GM19240 (cell line): Measurements from ENCODE around the gene NKD2.

Source experiments
- DNase-seq: peaks from one replicate; pipeline ENCODE4 v3.0.0; 2011; ENCODE audit warnings: low spot score; ENCODE audit not compliant: insufficient read length

Gene NKD2

DNA sequence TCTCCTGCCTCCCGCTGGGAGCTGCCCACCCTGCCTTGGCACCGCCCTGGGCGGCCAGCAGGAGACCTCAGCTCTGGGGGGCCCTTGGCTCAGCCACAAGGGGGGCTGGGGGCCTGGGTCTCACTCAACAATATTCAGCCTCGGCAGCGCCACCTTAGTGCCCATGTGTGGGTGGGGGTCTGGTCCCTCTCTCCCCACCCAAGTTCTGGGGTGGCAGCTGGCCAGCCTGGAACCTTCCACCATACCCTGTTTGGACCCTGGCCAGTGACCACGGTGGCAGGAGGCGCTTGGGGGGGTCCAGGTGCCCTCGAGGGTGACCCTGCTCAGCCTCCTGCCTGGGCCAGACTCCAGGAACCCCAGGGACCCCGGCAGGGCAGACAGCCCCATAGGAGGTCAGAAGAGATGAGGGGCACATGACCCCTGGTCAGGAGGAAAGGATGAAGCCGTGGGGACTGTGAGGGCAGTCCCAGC lies 22.2 kb downstream of the NKD2 start:
- DNase-seq: no peak

DNA sequence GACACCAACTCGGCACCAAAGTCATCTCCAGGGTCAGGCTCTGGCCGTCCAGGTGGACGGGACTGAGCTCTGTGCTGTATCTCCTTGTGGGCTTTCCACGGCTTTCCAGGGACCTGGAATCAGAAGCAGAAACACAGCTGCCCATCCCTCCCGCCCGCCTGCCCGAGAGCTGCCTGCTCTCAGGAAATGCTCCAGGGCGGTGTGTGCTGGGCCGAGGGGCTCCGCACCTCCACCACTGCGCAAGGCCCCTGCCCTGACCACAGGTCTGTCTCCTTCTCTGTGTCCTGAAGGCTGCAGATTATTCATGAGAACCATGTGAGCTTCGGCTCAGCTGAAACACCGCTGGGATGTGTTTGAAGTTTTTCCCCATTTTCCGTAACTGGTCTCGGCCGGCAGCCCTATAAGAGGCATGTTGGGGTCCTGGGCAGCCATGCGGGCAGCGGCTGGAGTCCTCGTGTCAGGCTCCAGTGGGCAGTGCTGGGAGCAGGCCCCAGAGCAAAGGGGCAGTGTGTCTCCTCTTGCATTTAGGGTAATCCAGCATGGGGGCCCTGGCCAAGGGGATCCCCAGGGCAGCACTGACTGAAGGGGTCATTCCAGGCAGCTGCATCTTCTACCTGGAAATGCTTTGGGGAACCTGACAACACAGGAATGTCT lies 22.8 kb downstream of the NKD2 start:
- DNase-seq: no peak

DNA sequence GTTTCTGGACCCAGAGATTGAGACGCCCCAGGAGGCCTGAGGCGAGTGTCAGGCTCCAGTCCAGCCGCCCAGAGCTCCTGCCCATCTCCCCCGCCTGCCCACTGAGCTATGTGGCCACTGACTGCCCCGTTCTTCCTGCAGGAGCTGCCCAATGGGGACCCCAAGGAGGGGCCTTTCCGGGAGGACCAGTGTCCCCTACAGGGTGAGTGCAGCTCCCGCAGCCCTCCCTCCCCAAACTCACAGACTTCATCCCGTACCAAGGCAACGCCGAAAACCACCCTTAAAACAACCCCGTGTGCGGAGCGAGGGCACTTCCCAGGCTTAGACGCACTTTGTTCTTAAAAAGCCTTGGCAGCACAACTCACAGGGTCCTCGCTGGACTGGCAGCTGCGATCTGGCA lies 23.4 kb downstream of the NKD2 start:
- DNase-seq: no peak

DNA sequence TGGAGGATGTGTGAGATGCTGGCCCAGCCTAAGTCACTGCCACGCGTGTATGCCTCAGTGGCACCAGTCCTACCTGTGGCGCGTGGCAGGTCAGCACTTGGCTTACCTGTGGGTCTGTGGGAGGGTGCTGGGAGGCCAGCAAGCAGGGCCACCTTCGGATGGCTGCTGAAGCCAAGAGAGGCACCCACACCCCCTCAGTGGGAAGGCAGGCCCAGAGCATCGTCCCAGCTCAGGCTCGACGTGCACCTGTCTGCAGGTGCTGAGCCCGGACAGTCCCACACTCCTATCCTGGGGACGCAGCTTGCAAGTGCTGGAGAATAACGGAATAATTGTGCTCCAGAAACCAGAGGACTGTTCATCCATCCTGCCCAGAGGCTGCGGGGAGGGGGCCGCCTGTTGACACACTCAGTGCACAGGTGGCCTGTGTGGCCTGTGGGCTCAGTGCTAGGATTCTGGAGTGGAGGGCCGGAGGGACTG lies 24.0 kb downstream of the NKD2 start:
- DNase-seq: no peak

DNA sequence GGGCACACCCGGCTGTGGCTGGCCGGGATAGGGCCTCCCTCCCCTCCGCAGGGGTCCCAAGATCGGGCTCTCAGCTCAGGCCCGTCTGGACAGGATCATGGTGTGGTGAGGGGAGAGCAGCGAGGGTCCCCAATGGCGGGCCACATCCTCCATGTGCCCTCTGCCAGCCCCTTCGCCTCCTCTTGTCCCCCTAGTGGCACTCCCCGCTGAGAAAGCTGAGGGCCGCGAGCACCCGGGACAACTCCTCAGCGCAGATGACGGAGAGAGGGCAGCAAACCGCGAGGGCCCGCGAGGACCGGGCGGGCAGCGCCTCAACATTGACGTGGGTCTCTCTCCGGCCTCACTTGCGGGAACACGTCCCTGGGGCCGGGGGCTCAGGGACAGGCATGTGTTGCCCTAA lies 24.6 kb downstream of the NKD2 start:
- no peak for DNase-seq

DNA sequence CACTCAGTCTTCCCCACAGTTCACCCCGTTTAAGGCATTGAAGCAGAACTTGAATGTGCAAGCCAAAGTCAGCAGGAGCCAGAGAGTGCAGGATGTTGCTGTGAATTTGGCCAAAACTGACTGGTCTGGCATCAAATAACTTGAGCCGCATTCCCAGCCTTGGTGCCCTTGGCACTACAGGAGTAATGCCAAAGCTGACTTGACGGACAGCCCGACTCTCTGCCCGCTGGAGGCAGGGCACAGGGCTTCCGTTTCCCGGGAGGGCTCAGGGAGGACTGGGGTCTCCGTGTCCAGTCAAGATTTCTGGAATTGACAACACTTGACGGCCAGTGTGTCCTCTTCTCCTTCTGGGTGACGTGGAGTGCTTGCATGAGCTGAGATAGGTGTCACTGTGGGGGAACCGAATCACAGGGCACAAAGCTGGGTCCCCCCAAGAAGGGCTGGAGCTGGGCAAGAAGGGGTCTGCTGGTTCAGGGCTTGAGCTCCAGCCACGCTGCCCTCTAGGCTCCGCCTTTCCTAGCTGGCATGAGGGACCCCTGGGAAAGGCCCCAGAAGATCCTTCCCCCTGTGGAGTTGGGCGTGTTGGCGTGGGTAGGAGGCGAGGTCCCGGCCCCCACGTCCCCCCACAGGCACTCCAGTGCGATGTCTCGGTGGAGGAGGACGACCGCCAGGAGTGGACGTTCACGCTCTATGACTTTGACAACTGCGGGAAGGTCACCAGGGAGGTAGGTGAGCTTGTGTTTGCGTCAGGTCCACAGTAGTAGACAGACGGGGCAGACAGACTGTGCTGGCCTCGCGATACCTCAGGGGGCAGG lies 25.2 kb downstream of the NKD2 start:
- no peak for DNase-seq

DNA sequence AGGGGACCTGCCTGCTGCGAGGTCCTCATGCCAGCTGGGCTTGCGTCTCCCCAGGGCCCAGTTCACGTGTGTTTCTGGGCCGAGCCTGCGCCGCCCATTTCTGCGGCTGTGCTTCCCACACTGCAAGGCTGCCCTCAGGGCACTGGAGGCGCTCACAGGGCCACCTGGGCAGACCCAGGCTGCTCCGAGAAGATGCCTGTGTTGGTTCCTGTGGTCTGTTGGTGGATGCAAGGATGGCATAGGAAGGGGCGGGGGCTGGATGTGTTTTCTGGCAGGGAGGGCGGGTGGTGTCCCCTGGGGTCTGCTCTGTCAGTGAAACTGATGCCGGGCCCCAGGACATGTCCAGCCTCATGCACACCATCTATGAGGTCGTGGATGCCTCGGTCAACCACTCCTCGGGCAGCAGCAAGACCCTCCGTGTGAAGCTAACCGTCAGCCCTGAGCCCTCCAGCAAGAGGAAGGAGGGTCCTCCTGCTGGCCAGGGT lies 25.9 kb downstream of the NKD2 start:
- DNase-seq: no peak

DNA sequence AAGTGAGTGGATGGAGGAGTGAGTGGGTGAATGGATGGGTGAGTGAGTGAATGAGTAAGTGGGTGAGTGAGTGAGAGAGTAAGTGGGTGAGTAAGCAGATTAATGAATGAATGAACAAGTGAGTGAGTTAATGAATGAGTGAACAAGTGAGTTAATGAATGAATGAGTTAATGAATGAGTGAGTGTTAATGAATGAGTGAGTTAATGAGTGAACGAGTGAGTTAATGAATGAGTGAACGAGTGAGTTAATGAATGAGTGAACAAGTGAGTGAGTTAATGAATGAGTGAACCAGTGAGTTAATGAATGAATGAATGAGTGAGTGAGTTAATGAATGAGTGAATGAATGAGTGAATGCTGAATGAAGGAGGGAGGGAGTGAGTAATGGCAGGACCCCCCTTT lies 26.4 kb downstream of the NKD2 start:
- no peak for DNase-seq

DNA sequence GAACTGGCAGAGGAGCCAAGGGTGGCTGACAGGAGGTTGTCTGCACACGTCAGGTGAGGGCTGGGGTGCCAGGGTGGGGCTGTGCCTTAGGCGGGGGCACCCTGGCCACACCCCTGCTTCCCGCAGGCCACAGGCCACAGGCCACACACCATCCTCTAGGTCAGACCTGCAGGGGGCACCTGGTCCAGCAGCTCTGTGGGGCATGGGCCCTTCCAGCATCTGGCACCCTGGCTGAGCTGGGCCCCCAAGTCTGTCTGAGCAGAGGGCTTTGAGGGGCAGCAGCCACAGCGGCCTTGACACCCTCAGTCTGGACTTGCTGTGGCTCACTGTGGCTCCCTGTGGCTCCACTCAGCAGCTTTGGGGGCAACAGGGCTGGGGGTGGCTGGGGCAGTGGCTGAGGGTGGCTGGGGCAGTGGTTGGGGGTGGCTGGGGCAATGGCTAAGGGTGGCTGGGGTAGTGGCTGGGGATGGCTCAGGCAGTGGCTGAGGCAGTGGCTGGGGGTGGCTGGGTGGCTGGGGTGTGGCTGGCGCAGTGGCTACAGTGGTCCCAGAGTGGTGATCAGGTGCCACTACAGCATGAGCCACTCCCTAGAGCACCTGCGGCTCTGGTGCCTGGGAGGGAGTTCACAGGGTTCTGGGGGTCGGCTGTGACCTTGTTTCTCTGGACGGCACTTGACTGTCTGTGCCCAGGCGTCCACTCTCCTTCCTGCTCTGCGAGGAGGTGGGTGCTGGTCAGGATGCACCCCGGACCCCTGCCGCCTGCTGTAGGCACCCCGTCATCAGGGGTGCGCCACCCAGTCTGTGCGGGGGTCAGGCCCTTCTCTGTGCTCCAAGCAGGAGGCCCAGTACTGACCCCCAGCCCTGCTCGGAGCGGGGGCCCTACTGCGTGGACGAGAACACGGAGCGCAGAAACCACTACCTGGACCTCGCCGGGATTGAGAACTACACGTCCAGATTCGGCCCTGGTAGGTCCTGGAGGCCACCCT lies 27.1 kb downstream of the NKD2 start:
- no peak for DNase-seq

DNA sequence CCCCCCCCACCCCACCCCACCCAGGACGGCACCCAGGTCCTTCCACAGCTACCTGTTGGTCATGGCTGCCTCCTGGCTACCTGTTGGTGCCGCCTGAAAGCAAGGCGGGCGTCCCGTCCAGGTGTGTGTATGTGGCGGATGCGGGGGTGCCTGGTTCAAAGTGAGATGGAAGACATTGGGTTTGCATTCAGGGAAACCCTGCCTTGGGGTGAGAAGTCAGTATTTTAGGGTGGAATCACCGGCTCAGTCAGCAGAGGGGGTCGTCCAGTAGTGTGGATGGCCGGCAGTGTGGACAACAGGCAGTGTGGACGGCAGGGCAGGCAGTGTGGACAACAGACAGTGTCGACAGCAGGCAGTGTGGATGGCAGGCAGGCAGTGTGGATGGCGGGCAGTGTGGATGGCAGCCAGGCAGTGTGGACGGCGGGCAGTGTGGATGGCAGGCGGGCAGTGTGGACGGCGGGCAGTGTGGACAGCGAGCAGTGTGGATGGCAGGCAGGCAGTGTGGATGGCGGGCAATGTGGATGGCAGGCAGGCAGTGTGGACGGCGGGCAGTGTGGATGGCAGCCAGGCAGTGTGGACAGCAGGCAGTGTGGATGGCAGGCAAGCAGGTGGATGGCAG lies 28.0 kb downstream of the NKD2 start:
- no peak for DNase-seq

DNA sequence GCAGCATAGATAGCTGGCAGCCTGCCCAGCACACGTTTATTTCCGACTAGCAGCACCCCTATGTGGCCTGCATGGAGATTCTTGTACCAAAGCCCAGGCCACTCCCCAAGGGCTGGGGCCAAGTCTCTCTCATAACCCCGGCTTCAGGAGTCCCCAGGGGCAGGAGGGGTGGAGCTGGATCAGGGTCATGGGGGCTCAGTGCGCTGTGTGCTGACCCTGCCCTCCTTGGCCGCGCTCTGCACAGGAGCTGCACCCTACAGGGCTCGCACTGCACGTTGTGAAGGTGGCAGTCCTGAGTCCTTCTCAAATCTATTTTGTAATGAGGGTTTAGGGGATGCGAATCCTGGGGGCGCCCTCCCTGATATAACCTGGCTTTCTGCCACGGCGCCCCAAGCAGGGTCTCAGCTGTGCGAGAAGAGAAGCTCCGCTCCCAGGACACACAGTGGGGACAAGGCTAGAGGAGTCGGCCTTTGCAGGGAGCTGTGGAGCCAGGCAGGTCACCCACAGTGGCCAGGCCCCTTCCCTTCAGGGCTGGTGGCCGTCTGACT lies 28.6 kb downstream of the NKD2 start:
- DNase-seq: no peak

DNA sequence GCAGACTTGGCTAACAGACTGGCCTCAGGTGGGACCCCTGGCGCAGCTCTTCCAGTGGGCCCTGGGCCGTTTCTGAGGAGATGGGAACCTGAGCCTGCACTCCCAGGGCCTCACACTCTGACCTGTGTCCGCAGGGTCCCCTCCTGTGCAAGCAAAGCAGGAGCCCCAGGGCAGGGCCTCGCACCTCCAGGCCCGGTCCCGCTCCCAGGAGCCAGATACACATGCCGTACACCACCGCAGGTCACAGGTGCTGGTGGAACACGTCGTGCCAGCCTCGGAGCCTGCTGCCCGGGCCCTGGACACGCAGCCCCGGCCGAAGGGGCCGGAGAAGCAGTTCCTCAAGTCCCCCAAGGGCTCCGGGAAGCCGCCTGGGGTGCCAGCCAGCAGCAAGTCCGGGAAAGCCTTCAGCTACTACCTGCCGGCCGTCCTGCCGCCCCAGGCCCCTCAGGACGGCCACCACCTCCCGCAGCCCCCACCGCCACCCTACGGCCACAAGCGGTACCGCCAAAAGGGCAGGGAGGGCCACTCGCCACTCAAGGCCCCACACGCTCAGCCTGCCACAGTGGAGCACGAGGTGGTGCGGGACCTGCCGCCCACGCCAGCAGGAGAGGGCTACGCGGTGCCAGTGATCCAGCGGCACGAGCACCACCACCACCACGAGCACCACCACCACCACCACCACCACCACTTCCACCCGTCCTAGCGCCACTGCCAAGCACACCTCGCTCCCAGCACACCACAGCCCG lies 29.2 kb downstream of the NKD2 start:
- no peak for DNase-seq

DNA sequence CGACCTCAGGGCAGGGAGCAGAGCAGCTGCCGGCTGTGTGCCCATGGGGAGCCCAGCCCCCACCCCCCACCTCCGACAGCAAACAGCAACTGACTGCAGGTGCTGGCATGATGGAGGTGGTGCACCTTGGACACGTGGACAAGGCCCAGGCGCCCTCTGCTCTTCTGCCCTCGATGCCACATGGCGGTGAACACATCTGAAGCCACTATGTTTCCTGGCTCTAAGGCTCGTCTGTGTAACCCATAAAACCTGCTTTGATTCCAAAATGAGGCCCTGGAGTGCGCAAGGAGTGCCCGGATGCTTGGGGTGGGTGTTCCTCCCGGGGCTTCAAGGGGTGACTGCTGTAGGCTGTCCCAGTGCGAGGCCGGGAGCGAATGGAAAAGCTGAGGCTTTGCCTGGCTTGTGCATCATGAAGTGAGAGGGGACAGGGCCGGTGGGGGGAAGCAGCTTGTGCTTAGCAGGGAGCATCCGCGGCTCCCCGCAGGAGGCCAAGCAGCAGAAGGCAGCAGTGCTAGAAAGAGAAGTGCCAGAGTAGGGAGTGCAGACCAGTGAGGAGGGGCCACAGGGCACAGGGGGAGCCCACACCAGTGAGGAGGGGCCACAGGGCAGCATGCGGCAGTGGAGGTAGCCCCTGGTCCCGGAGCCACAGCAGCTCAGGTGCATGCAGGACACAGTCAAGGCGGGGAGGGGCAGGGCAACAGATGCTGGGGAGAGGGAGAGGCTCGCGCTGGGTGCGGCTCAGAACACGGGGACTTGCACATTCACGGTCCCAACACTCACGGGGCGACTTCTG lies 30.0 kb downstream of the NKD2 start:
- no peak for DNase-seq

DNA sequence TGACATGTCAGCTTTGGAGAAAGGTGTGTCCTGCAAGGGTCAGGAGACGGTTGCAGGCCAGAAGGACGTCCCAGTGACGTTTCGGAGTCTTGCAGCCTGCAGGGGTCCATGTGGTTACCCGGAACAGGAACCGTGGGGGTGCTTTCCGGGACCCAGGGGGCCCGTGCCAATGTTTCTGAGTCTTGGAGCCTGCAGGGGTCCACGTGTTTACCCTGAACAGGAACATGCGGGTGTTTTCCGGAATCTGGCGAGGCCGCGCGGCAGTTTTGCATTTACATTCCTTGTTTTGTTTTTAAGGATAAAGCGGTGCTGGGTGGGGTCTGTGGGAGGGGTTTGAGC lies 30.6 kb downstream of the NKD2 start:
- no peak for DNase-seq

DNA sequence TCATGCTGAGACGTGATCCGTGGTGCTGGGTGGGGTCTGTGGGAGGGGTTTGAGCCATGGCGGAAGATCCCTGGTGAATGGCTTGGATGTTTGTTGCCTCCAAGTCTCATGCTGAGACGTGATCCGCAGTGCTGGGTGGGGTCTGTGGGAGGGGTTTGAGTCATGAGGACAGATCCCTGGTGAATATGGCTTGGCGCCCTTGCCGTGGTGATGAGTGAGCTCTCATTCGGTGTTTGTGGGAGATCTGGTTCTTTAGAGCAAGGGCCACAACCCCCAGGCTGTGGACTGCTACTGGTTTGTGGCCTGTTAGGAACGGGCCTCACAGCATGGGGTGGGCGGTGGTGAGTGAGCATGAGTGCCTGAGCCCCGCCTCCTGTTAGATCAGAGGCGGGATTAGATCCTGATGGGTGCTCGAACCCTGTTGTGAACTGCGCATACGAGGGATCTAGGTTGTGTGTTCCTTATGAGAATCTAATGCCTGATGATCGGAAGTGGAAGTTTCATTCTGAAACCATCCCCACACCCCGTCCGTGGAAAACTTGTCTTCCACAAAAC lies 31.2 kb downstream of the NKD2 start:
- DNase-seq: no peak

DNA sequence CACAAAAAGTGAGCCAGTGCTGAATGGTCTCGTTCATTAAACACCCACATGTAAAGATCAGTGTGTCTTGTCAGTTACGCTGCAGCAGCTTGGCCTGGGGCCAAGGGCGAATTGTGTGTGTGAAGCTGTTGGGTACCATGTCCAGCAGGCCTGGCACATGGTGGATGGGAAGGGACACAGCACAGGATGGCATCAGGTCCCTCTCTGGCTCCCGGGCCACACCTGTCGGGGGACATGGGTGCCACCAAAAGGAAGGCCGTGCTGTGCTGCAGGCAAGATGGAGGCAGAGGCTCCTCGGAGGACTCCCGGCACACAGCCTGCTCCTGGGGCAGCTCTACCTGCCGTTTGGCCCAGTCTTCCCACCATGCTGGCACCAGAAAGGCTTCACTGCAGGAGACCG lies 32.0 kb downstream of the NKD2 start:
- no peak for DNase-seq

DNA sequence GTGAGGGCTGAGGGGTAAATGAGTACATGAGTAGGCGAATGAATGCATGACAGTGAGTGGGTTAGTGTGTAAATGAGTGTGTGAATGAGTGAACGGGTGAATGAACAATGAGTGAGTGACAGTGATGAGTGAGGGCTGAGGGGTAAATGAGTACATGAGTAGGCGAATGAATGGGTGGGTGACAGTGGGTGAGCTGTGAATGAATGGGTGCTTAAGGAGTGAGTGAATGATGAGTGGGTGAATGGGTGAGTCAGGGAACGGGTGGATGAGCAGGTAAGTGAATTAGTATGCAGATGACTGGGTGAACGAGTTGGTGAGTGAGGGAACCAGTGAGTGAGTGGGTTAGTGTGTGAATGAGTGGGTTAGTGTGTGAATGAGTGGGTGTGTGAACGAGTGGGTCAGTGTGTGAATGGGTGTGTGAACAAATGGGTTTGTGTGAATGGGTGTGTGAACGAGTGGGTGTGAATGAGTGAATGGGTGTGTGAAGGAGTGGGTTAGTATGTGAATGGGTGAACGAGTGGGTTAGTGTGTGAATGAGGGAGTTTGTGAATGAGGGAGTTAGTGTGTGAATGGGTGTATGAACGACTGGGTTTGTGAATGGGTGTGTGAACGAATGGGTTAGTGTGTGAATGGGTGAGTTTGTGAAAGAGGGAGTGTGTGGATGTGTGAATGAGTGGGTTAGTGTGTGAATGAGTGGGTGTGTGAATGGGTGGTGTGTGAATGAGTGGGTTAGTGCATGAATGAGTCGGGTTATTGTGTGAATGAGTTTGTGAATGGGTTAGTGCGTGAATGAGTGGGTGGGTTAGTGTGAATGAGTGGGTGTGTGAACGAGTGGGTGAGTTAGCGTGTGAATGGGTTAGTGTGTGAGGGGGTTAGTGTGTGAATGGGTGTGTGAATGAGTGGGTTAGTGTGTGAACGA lies 32.9 kb downstream of the NKD2 start:
- no peak for DNase-seq

DNA sequence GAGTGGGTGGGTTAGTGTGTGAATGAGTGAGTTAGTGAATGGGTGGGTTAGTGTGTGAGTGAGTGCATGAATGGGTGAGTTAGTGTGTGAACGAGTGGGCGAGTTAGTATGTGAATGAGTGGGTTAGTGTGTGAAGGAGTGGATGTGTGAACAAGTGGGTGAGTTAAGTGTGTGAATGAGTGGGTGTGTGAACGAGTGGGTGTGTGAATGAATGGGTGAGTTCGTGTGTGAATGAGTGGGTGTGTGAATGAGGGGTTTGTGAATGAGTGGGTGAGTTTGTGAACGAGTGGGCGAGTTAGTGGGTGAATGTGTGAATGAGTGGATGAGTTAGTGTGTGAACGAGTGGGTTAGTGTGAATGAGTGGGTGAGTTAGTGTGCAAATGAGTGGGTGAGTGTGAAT lies 34.0 kb downstream of the NKD2 start:
- DNase-seq: no peak
